ENCODE data around the gene CLDN11. TPM values are rescaled to one million over a fixed set of nuclear protein-coding genes. Genes with fewer than 3 reads are reported as not detected.
A peak's percentile ranks its signal among the peaks of the same experiment; 100 is the strongest.

Gene CLDN11
- total RNA-seq, 1 experiment from 2014 or later, result 0.22 TPM

- Histone ChIP-seq H3K9ac (ENCODE audit: low read length) (no peak overlapping the region), H3K9me2 (ENCODE audit: insufficient read depth) (no peaks in the 10 kb centered on the region), H3K9me3 (ENCODE audit: control insufficient read depth in 1 of 2, insufficient read depth in 1 of 2, low read depth in 1 of 2, low read length in 2 of 2) (no peaks in the 10 kb centered on the region), H3K4me1 (ENCODE audit: control insufficient read depth in 1 of 2, insufficient read depth in 2 of 2, low read length in 2 of 2) (no peaks in the 10 kb centered on the region), H3K4me3 (replicated peaks in 1 of 2; ENCODE audit: low read depth in 1 of 2, low read length in 2 of 2) (no peak overlapping the region), H3K4me2 (ENCODE audit: low read length) (no peak overlapping the region), H3K27me3 (ENCODE audit: insufficient read depth, low read length) (no peaks in the 10 kb centered on the region), H2AFZ (ENCODE audit: low read depth, low read length, poor library complexity, severe bottlenecking) (no peak overlapping the region), H3K79me2 (ENCODE audit: insufficient read depth, low read length) (no peaks in the 10 kb centered on the region), H4K20me1 (ENCODE audit: insufficient read depth) (no peaks in the 10 kb centered on the region), H3K27ac (ENCODE audit: low read depth, low read length) (no peak overlapping the region), H3K36me3 (ENCODE audit: control insufficient read depth in 1 of 2, insufficient read depth in 2 of 2, low read length in 2 of 2) (no peaks in the 10 kb centered on the region)
- no peak for ATAC-seq
- no TSS peak for BruUV-seq (replicated peaks)
- ChIA-PET CTCF (no interaction called here), POLR2A (no interaction called here), RAD21 (ENCODE audit: low non-redundant PET in 1 of 2, low total read pairs in 2 of 2, uncharacterized antibody in 2 of 2, unreplicated experiment in 2 of 2) (no interaction called here)
- no peak for DNase-seq (ENCODE audit: low read depth, low spot score)
- intact Hi-C loops (cut with micrococcal nuclease), result no loop called here
- peak in 1 of 3 experiments; percentile 22; a peak in 1 of 6 replicates for TF ChIP-seq CTCF (IDR thresholded peaks at IDR 0.05 in 2 of 3, conservative IDR thresholded peaks at IDR 0.05 in 1 of 3; ENCODE audit: borderline replicate concordance in 1 of 3, insufficient read depth in 1 of 3, low read depth in 2 of 3, low read length in 2 of 3)
- TF ChIP-seq RAD21 (IDR thresholded peaks at IDR 0.05; ENCODE audit: low read depth), result no peak
Measured at GRCh38 chr3:170387950-170388349, 30.7 kb upstream of the CLDN11 start.

GRCh38 chr3:170391108-170391507, 27.6 kb upstream of the CLDN11 start:
- Histone ChIP-seq H2AFZ (ENCODE audit: low read depth, low read length, poor library complexity, severe bottlenecking) (no peak overlapping the region), H4K20me1 (ENCODE audit: insufficient read depth) (no peaks in the 10 kb centered on the region), H3K4me1 (ENCODE audit: control insufficient read depth in 1 of 2, insufficient read depth in 2 of 2, low read length in 2 of 2) (no peaks in the 10 kb centered on the region), H3K36me3 (ENCODE audit: control insufficient read depth in 1 of 2, insufficient read depth in 2 of 2, low read length in 2 of 2) (no peaks in the 10 kb centered on the region), H3K27ac (ENCODE audit: low read depth, low read length) (no peak overlapping the region), H3K4me3 (replicated peaks in 1 of 2; ENCODE audit: low read depth in 1 of 2, low read length in 2 of 2) (no peak overlapping the region), H3K79me2 (ENCODE audit: insufficient read depth, low read length) (no peaks in the 10 kb centered on the region), H3K27me3 (ENCODE audit: insufficient read depth, low read length) (no peaks in the 10 kb centered on the region), H3K9ac (ENCODE audit: low read length) (no peak overlapping the region), H3K9me2 (ENCODE audit: insufficient read depth) (no peaks in the 10 kb centered on the region), H3K4me2 (ENCODE audit: low read length) (no peak overlapping the region), H3K9me3 (ENCODE audit: control insufficient read depth in 1 of 2, insufficient read depth in 1 of 2, low read depth in 1 of 2, low read length in 2 of 2) (no peaks in the 10 kb centered on the region)
- ChIA-PET CTCF (interaction anchor here (1.0 kb wide), 1 partner anchor 20 kb away, joined by 3 read pairs; no protein-coding TSS in a partner anchor), POLR2A (no interaction called here), RAD21 (ENCODE audit: low non-redundant PET in 1 of 2, low total read pairs in 2 of 2, uncharacterized antibody in 2 of 2, unreplicated experiment in 2 of 2) (no interaction called here)
- DNase-seq (ENCODE audit: low read depth, low spot score) (no peak), ATAC-seq (no peak)
- no TSS peak for BruUV-seq (replicated peaks)
- intact Hi-C loops (cut with micrococcal nuclease), result no loop called here
- TF ChIP-seq CTCF (IDR thresholded peaks at IDR 0.05 in 2 of 3, conservative IDR thresholded peaks at IDR 0.05 in 1 of 3; ENCODE audit: borderline replicate concordance in 1 of 3, insufficient read depth in 1 of 3, low read depth in 2 of 3, low read length in 2 of 3) (no peak), POLR2AphosphoS5 (IDR thresholded peaks at IDR 0.05; ENCODE audit: low read depth, low read length) (no peak)

Data from HCT116 (cell line).